Activated CD4-positive, alpha-beta T cell treated with anti-CD3 and anti-CD28 coated beads, Interleukin-2, amount 10 ng/mL, durations not matched to agents 7 days and 5 days (primary cell): ENCODE results near the gene ZFP62. TPM values are rescaled to one million over a fixed set of nuclear protein-coding genes. Genes with fewer than 3 reads are reported as not detected.

ENCODE experiments used
- CTCF ChIA-PET: fragments of 350-600 bp; sonication (Branson Sonifier 250); formaldehyde crosslinking; loops from one replicate; lab custom pipeline; 2021; ENCODE audit warnings: antibody characterized with exemption; lab: Charles Lee
- POLR2A ChIA-PET: fragments of 350-600 bp; sonication (Branson Sonifier 250); formaldehyde crosslinking; loops from one replicate; lab custom pipeline; 2021; ENCODE audit warnings: antibody characterized with exemption; lab: Charles Lee
- DNase-seq: peaks from one replicate; pipeline ENCODE4 v3.0.0-alpha.2; 2020
- H3K27ac Mint-ChIP-seq: one replicate; pipeline ENCODE4 v1.8.0; 2021; ENCODE audit warnings: mild to moderate bottlenecking, moderate library complexity, mixed read lengths
- H3K27me3 Mint-ChIP-seq: one replicate; pipeline ENCODE4 v1.8.0; 2021; ENCODE audit warnings: mixed read lengths
- H3K36me3 Mint-ChIP-seq: one replicate; pipeline ENCODE4 v1.8.0; 2021; ENCODE audit warnings: low read depth, mixed read lengths
- H3K4me1 Mint-ChIP-seq: one replicate; pipeline ENCODE4 v1.8.0; 2021; ENCODE audit warnings: mixed read lengths
- H3K4me3 Mint-ChIP-seq: one replicate; pipeline ENCODE4 v1.8.0; 2021; ENCODE audit warnings: mild to moderate bottlenecking, moderate library complexity, mixed read lengths
- H3K9me3 Mint-ChIP-seq: one replicate; pipeline ENCODE4 v1.8.0; 2021; ENCODE audit warnings: mixed read lengths
- total RNA-seq, 2 experiments: library from RNA; stranded (reverse); gene quantifications; one replicate each; pipeline ENCODE4 v1.2.3, GENCODE V29; 2021

The ZFP62 gene
- total RNA-seq, 2 experiments from 2014 or later = 35.6 to 36.5 TPM

- peaks cover 19% of the 10 kb centered on the region for H3K4me1 Mint-ChIP-seq
- peak; percentile 63 for DNase-seq
- H3K4me3 Mint-ChIP-seq = peak overlapping the region; percentile 95
- no peaks in the 10 kb centered on the region for H3K9me3 Mint-ChIP-seq
- no peaks in the 10 kb centered on the region for H3K27me3 Mint-ChIP-seq
- peak overlapping the region; percentile 92 for H3K27ac Mint-ChIP-seq
- CTCF ChIA-PET = interaction anchor here (0.7 to 2.5 kb wide), 4 partner anchors 10 to 56 kb away, joined by 3 to 6 read pairs (median 4); no protein-coding TSS in a partner anchor
- POLR2A ChIA-PET = no interaction called here
- H3K36me3 Mint-ChIP-seq = peaks cover 30% of the 10 kb centered on the region
Measured at GRCh38 chr5:180860273-180860886, 696 bp downstream of the ZFP62 start.

GRCh38 chr5:180858586-180858985, 2.5 kb downstream of the ZFP62 start:
- ChIA-PET POLR2A (no interaction called here), CTCF (no interaction called here)
- no peak for DNase-seq
- Mint-ChIP-seq H3K4me3 (no peak overlapping the region), H3K4me1 (peaks cover 19% of the 10 kb centered on the region), H3K27me3 (no peaks in the 10 kb centered on the region), H3K27ac (no peak overlapping the region), H3K36me3 (peaks cover 46% of the 10 kb centered on the region), H3K9me3 (peaks cover 1% of the 10 kb centered on the region)

GRCh38 chr5:180853848-180854176, 7.3 kb downstream of the ZFP62 start:
- H3K9me3 Mint-ChIP-seq = peaks cover 45% of the 10 kb centered on the region
- no peak overlapping the region for H3K4me3 Mint-ChIP-seq
- no peaks in the 10 kb centered on the region for H3K27me3 Mint-ChIP-seq
- CTCF ChIA-PET = no interaction called here
- H3K4me1 Mint-ChIP-seq = peaks cover 3% of the 10 kb centered on the region
- POLR2A ChIA-PET = no interaction called here
- no peak for DNase-seq
- no peak overlapping the region for H3K27ac Mint-ChIP-seq
- H3K36me3 Mint-ChIP-seq = peaks cover 88% of the 10 kb centered on the region

GRCh38 chr5:180853121-180853847, 7.8 kb downstream of the ZFP62 start:
- Mint-ChIP-seq H3K4me3 (no peak overlapping the region), H3K36me3 (peaks cover 88% of the 10 kb centered on the region), H3K9me3 (peaks cover 50% of the 10 kb centered on the region), H3K4me1 (no peaks in the 10 kb centered on the region), H3K27me3 (no peaks in the 10 kb centered on the region), H3K27ac (no peak overlapping the region)
- ChIA-PET POLR2A (no interaction called here), CTCF (no interaction called here)
- DNase-seq = no peak

GRCh38 chr5:180852495-180852894, 8.6 kb downstream of the ZFP62 start:
- Mint-ChIP-seq H3K4me3 (no peak overlapping the region), H3K27me3 (no peaks in the 10 kb centered on the region), H3K36me3 (peaks cover 93% of the 10 kb centered on the region), H3K27ac (no peak overlapping the region), H3K4me1 (no peaks in the 10 kb centered on the region), H3K9me3 (peaks cover 58% of the 10 kb centered on the region)
- ChIA-PET POLR2A (no interaction called here), CTCF (no interaction called here)
- DNase-seq = no peak

- no peak for DNase-seq
- Mint-ChIP-seq H3K4me3 (no peak overlapping the region), H3K4me1 (no peaks in the 10 kb centered on the region), H3K36me3 (peaks cover 95% of the 10 kb centered on the region), H3K9me3 (peaks cover 75% of the 10 kb centered on the region), H3K27me3 (no peaks in the 10 kb centered on the region), H3K27ac (no peak overlapping the region)
- POLR2A ChIA-PET = no interaction called here
- CTCF ChIA-PET = interaction anchor here (0.6 to 1.2 kb wide), 4 partner anchors 10 to 56 kb away, joined by 3 to 4 read pairs (median 3); partner anchors contain the start of gene ZFP62
Measured at GRCh38 chr5:180850434-180851078, 10.5 kb downstream of the ZFP62 start.

GRCh38 chr5:180849827-180850226, 11.2 kb downstream of the ZFP62 start:
- H3K27ac Mint-ChIP-seq = no peak overlapping the region
- no peaks in the 10 kb centered on the region for H3K4me1 Mint-ChIP-seq
- POLR2A ChIA-PET = no interaction called here
- no peak for DNase-seq
- H3K36me3 Mint-ChIP-seq = peaks cover 92% of the 10 kb centered on the region
- H3K9me3 Mint-ChIP-seq = peaks cover 78% of the 10 kb centered on the region
- no peak overlapping the region for H3K4me3 Mint-ChIP-seq
- H3K27me3 Mint-ChIP-seq = no peaks in the 10 kb centered on the region
- CTCF ChIA-PET = interaction anchor here (0.7 to 1.2 kb wide), 3 partner anchors 11 to 20 kb away, joined by 3 to 4 read pairs (median 3); partner anchors contain the start of gene ZFP62

- no peak overlapping the region for H3K27ac Mint-ChIP-seq
- H3K9me3 Mint-ChIP-seq = peaks cover 78% of the 10 kb centered on the region
- no peak for DNase-seq
- H3K4me3 Mint-ChIP-seq = no peak overlapping the region
- ChIA-PET CTCF (no interaction called here), POLR2A (no interaction called here)
- H3K27me3 Mint-ChIP-seq = no peaks in the 10 kb centered on the region
- H3K36me3 Mint-ChIP-seq = peaks cover 83% of the 10 kb centered on the region
- no peaks in the 10 kb centered on the region for H3K4me1 Mint-ChIP-seq
Measured at GRCh38 chr5:180848878-180849277, 12.2 kb downstream of the ZFP62 start.

- CTCF ChIA-PET = no interaction called here
- POLR2A ChIA-PET = no interaction called here
- Mint-ChIP-seq H3K9me3 (peaks cover 74% of the 10 kb centered on the region), H3K4me1 (no peaks in the 10 kb centered on the region), H3K36me3 (peaks cover 77% of the 10 kb centered on the region), H3K27ac (no peak overlapping the region), H3K4me3 (no peak overlapping the region), H3K27me3 (no peaks in the 10 kb centered on the region)
- no peak for DNase-seq
Measured at GRCh38 chr5:180848265-180848664, 12.8 kb downstream of the ZFP62 start.

- Mint-ChIP-seq H3K4me3 (no peak overlapping the region), H3K27me3 (no peaks in the 10 kb centered on the region), H3K9me3 (peaks cover 67% of the 10 kb centered on the region), H3K27ac (no peak overlapping the region), H3K4me1 (no peaks in the 10 kb centered on the region), H3K36me3 (peaks cover 68% of the 10 kb centered on the region)
- no peak for DNase-seq
- CTCF ChIA-PET = no interaction called here
- POLR2A ChIA-PET = no interaction called here
Measured at GRCh38 chr5:180847026-180847425, 14.1 kb downstream of the ZFP62 start.

GRCh38 chr5:180844858-180845257, 16.2 kb downstream of the ZFP62 start:
- H3K9me3 Mint-ChIP-seq = peaks cover 51% of the 10 kb centered on the region
- ChIA-PET POLR2A (no interaction called here), CTCF (interaction anchor here (0.6 kb wide), 1 partner anchor 381 kb away, joined by 3 read pairs; no protein-coding TSS in a partner anchor)
- no peaks in the 10 kb centered on the region for H3K27me3 Mint-ChIP-seq
- no peak for DNase-seq
- H3K27ac Mint-ChIP-seq = no peak overlapping the region
- H3K4me1 Mint-ChIP-seq = no peaks in the 10 kb centered on the region
- peaks cover 53% of the 10 kb centered on the region for H3K36me3 Mint-ChIP-seq
- H3K4me3 Mint-ChIP-seq = no peak overlapping the region

- Mint-ChIP-seq H3K4me3 (no peak overlapping the region), H3K27ac (no peak overlapping the region), H3K9me3 (peaks cover 47% of the 10 kb centered on the region), H3K4me1 (no peaks in the 10 kb centered on the region), H3K36me3 (peaks cover 50% of the 10 kb centered on the region), H3K27me3 (no peaks in the 10 kb centered on the region)
- CTCF ChIA-PET = interaction anchor here (0.6 kb wide), 1 partner anchor 381 kb away, joined by 3 read pairs; no protein-coding TSS in a partner anchor
- DNase-seq = no peak
- POLR2A ChIA-PET = no interaction called here
Measured at GRCh38 chr5:180844432-180844831, 16.6 kb downstream of the ZFP62 start.

GRCh38 chr5:180839935-180840334, 21.1 kb downstream of the ZFP62 start:
- Mint-ChIP-seq H3K4me1 (peaks cover 2% of the 10 kb centered on the region), H3K27me3 (no peaks in the 10 kb centered on the region), H3K36me3 (peaks cover 43% of the 10 kb centered on the region), H3K9me3 (peaks cover 11% of the 10 kb centered on the region), H3K27ac (no peak overlapping the region), H3K4me3 (no peak overlapping the region)
- CTCF ChIA-PET = interaction anchor here (1.6 kb wide), 1 partner anchor 10 kb away, joined by 5 read pairs; no protein-coding TSS in a partner anchor
- no peak for DNase-seq
- POLR2A ChIA-PET = no interaction called here
